ENCODE results near the gene AMER2.
"Not testable (repeated sequence)": the region's sequence is repeated elsewhere in the genome, so short reads cannot be mapped to it uniquely, and the experiment has no call there.

The AMER2 gene

DNA sequence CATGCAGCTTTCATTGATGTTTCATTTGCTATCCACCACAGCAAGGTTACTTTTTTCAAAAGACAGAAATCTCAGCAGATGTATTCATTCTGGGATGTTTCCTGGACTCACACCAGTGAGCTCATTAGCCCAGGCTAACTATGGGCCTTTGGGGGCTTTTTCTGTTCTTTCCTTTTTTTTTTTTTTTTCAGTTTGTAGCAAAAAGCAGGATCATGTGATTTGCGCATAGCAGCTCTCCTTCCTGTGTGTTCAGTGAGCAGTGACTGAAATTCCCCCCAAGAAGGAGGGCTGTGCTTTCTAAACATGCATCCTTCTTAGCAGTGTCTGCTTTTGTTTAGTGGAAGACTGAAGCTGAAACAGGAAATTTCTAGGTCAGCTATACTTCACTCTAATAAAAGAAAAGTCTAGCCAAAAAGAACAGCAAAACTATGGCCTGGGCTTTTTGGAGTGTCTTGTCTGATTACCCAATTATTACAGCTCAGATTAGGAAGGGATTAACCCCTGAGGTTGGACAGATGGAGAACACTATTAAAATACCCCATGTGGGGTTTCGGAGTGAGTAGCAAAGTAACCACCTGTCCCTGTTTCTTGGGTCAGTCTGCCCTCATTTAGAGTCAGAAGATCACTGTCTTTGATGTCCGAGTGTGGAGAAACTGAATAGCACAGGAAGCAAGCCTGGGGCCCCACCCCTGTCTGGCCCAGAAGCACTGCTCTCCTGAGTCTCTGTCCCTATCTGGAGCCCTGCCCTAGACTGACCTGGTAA, 8.9 kb upstream of the AMER2 start:
- no peak for DNase-seq

DNA sequence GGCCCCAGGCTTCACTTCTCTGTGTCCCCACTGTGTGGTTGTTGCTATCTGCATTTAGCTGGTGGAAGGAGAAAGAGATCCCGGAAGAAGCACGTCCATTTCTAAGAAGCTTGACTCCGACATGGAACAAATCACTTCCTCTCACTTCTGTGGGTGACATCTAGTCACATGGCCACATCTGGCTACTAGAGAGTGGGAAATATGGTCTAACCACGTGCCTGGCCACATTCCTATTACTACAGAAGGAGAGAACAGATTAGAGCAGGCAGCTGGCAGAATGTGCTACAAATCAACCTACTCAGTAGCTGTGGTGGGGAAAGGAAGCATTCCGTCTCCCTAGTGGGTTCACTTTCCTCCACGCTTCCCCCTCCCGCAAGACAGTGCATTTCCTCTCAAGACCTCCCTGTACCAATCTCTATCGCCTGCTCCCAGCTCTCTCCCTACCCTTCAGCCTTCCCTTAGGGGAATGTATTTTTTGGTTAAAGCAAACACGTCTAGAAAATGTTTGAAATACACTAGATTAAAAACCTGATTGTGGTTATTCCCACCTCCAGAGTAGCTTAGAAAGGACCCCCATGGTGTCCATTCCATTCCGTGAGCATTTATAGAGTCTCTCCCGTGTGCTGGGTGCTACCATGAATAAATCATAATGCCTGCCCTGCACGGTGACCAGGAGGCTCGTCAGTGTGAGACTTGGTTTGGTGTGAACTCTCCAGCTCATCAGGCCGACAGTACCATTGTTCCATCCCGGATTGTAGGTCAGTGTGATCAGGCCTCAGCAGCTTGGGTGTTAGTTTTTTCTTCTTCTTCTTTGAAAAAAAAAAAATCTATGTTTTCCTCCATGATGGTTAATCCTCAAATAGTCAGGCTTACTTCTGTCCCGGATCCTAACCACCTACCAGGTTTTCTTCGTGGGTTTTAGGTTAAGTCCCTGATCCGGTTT, 8.0 kb upstream of the AMER2 start:
- no peak for DNase-seq

DNA sequence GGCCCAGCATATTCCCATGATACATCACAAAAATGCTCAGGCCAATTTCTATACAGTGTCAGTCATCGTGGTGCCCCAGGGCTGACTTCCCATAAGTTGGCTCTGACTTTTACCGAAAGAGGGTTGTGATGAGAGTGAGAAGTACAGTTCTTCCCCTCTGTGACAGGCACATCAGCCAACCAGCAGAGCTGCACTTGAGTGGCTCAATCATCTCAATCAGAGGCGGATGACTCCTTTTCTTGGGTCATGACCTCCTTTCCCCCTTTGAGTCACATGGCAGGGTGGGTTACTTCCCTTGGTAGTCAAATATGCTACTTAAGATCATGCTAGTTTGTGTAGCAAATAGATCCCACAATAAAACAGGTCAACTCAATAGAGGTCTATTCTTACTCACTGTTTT, 6.9 kb upstream of the AMER2 start:
- no peak for DNase-seq

DNA sequence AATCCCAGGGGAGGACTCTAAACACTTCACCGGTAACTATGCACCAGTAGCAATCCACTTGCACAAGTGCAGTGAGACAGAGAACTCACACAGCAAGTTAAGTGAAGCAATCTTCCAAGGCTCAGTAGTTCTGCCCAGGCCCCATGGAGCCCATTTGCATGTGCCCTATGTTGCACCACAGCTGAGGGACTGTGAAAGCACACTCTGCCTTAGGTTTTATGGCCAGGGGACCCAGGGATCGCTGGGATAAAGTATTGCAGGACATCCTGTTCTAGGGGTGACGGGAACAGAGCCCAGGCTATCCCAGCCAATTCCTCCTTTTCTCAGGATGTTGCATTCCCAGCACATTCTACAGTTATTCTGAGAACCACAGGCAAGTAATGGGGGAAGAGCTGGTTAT, 6.0 kb upstream of the AMER2 start:
- DNase-seq: no peak

DNA sequence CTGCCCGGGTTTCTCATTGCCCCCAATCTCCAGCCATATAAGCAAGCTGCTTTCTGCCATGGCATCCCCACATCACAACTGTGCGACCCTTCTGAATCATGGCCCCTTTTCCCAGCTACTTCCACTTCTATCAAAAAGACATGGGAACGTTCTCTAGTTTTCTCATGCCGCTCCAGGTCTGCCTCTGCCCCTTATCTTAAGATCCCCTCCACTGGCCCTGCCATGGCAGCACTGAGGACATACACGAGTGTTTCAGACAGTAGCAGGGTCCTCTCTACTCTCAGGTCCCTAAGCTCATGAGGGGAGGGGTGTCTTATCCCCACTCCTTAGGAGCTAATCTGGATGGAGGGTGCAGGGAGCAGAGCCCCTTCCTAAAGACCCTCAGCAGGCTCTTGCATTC, 5.5 kb upstream of the AMER2 start:
- no peak for DNase-seq

DNA sequence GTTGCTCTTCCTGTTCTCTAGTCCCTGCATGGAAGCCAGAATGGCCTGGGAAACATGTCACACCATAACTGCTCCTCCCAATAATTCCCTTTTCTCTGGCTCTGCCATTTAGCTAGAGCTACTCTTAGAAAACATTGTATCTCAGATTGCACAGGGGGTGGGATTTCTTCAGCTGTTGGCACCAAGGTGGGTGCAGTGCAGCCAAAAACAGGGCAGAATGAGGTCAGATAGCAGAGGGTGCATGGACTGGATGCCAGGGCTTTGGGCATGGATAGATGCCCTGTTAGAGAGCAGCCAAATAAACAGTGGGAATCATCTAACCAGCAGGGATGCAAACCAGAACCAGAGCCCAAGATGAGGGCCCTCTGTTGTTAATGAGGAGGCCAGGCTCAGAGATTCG, 4.9 kb upstream of the AMER2 start:
- DNase-seq: no peak

DNA sequence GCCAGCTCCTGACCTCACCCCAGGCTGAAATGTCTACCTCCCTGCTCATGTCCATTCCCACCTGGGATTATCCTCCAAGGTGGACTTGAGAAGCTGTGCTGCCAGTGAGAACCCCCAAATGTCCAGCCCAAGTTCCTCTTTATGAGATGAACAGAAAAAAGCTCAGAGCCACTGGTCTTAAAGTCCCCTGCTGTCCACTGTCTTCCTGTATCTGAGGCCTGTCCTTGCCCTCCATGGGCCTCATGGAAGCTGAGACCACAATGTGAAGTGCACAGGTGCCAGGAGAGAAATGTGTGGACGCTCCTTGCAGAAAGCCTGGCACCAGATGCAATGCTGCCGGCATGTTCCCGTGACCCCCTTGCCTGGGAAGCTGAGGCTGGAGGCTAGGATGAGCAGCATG, 3.3 kb upstream of the AMER2 start:
- DNase-seq: no peak

DNA sequence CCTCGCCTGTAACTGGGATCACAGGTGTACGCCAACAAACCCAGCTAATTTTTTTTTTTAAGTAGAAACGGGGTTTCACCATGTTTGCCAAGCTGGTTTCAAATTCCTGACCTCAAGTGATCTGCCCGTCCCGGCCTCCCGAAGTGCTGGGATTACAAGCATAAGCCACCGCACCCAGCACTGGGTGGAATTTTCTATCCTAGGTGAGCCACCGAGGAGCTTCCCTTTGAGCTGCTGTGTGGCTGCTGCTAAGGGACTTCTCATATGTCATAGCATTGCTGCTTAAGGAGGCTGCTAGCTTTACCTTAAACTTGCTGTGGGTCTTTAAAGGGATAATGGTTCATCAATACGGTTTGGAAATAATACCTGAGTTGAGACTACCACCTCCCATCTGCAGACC, 2.9 kb upstream of the AMER2 start:
- DNase-seq: no peak

DNA sequence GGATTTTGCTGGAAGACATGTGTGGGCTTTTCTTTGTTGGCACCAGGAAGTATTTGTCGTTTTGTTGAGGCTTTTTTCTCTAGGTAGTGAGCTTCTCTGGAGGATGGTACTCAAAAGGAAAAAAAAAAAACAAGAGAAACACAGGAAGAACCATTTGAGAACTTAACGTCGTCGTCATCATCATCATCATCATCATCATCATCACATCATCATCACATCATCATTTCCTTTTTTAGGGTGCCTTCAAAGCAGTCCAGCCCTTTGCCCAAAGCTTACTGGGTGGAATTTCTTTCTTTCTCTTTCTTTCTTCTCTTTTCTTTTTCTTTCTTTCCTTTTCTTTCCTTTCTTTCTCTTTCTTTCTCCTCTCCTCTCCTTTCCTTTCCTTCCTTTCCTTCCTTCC, 2.2 kb upstream of the AMER2 start:
- DNase-seq: no peak

DNA sequence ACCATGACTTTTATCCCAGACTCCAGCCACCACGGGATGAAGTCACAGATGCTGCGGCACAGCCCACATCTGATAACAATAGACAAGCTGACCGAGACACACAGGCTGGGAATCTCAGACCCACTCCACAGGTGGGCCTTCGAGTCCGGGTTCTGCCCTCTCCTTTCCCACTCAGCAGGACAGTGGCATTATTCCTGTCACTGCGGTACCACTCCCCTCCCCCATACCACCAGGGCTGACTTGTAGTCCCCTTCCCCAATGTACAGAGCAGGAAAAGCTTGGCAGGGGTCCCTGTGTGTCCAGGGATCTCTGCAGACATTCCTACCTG, 179 bp upstream of the AMER2 start:
- DNase-seq: no peak

DNA sequence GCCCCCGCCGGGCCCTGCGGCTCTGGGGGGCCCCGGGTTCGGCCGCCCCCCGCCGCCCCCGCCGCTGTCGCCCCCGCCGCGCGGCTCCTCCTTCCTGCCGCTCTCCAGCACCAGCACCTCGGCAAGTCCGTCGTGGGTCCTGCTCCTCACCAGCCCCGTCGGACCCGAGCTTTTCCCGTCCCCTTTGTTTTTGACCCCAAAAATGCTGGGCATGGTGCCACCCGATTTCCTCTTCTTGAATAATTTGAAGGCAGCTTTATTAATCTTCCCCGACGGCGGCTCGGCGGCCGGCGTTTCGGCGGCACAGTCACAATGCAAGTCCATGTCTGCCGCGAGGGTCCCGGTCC, 945 bp downstream of the AMER2 start:
- no peak for DNase-seq

DNA sequence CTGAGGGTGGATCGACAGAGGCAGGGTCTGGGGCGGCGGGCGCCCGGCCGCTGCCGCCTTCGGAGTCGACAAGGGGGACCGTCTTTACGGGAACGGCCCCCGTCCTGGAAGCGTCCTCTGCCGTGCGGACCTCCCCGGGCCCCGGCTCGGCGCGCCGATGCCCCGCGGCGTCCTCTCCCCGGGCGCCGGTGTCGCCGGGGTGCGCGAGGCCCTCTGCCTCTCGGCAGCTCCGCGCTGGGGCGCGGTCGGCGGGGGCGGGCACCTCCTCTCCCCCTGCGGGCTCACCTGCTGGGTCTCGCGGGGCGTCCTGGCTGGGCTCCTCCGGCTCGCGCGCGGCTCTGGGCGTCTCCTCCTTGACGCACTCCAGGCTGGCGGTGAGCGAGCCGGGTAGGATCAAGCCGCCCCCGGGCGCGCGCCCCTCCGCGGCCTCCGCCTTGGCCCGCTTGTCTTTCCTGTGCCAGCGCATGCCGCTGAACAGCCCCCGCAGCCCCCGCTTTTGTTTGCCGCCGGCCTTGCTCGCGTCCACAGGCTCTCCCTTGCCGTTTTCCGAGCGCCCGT, 1.5 kb downstream of the AMER2 start:
- DNase-seq: no peak

DNA sequence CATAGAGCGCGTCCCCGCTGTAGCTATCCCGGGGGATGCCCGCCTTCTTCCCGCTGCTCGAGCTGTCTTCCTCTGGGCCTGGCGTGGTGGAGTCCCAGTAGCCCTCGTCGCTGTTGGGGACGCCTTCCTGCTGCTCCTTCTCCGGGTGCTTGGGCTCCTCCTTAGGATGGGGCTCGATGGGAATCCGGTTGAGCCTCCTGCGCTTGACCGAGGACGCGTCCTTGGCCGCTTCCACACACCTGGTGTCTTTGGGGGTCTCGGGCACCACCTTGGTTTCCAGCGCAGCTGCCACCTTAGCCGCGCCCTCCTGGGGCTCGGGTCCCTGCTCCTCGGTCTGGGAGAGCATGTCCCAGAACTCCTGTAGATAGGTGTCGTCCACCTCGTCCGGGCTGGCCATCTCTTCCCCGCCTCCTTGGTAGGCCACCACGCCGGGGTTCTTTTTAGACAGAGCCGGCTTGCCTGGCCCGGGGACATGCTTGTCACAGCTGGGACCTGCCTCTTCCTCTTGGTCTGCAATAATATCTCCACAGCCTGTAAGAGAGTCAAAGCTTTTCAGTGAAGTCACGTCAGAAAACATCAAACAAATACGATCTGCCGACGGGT, 2.0 kb downstream of the AMER2 start:
- no peak for DNase-seq

DNA sequence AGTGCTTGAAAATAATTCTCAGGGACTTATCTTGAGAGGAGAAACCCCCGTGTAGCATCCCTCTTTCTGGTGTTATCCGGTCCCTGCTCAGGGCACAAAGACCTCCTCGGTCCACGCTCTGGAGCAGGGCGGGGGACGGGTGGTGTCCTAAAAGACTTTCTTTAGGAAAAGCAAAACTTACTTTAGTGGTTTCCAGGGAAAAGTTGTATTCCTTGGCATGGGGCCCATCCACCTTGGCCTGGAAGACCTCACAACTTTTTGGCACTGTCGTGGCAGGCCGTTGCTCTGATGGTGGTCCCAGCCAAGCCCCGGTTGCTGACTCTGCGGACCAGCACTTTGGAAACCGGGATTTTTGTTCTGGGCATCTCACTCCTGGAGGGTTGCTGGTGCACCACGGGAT, 2.7 kb downstream of the AMER2 start:
- DNase-seq: no peak

DNA sequence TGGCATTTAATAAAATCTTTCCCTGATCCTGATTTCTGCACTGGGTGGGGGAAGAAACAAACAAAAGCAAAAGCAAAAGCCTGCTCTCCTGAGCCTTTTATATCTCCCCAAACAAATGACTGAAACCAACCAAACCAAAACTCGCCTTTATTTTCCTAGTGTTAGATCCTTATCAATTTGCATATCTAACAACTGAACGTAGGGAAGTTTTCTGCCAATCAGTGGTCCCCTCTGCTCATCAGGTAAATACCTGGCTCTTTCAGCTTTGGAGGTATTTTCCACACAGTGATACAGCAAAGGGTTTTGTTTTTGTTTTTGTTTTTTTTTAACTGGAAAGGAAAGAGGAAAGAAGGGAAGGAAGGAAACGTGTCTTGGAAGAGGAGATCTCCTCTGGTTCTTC, 3.3 kb downstream of the AMER2 start:
- DNase-seq: no peak

DNA sequence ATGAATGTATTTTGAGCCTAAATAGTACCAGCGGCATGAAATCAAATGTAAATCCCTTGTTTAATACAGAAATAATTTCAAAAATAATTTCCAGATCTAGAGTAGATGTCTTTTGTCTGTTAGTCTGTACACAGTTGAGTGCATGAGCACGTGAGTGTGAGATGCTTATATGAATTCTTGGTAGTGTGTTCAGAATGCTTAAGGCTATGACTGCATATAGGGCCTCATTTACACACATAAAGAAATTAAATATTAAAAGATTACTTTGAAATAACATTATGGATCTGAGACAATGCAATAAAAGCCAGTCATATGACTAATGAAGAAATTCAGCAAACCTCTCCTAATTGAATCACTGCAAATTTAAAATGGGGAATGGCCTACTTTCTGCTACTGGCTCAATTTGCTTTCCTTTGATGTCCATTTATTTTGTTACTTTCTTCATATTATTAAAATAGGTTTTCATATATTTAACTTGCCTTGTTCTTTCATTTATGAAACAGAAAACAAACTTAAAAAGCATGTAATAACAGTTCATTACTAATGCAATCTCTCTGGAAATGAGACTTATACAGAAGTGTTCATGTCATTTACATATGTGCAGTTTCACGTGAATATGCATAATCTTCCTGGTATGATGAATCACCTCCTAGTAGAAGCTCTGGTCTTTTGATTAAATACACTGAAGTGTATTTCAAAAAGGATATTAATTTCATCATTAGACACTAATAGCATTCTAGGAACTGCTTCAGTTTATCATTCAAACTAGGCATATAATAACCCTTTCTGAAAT, 4.5 kb downstream of the AMER2 start:
- no peak for DNase-seq

DNA sequence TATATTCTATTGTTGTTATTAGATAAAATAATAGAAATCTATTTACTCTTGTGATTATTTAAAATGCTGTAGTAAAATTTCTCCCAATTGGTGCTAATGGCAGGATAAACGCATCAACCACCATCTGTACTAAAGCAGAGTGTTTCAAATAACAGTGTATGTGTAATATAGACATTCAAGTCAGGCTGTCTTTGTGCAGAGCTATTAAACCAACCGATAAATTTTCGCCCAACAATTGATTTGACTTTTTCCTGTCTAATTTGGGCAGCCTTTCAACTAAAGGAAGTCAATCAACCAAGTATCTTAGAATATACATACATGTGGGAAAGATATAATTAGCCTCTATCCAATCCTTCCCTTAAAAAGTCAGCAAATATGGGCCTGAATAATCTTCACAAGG, 5.8 kb downstream of the AMER2 start:
- DNase-seq: no peak

DNA sequence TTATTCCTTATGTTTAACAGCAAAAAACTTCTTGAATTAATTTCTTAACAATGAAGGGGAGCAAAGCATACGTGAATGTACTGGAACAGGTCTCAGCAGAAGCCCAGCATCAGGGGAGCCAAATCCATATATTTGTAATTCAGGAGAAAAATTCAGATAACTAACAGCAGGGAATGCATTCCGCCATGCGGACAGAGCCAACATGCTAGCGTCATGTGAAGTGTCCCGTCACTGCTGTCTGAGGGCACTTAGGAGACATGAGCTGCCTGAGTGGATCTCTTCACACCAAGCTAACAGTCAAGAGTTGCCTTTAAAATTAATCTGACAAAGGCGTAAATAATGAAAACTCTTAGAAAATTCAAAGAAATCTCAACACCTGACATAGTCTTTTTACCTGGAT, 6.4 kb downstream of the AMER2 start:
- no peak for DNase-seq

DNA sequence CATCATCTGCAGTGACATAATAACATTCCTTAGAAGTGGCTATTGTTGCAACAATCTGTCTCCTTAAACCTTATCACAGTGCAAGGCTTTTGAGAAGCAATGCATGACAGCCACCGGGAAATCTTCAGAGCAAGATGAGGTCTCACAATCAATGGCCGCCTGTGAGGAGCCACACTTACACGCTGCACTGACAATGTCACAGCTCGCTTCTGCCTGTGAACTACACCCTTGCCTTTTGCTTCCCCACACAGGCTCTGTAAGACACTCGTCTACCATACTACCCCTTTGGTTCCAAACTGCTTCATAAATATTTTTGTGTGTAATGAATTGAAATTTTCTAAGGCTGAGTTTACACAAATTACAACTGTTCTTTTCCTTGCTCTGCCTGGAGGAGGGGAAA, 6.9 kb downstream of the AMER2 start:
- not testable (repeated sequence) for DNase-seq

DNA sequence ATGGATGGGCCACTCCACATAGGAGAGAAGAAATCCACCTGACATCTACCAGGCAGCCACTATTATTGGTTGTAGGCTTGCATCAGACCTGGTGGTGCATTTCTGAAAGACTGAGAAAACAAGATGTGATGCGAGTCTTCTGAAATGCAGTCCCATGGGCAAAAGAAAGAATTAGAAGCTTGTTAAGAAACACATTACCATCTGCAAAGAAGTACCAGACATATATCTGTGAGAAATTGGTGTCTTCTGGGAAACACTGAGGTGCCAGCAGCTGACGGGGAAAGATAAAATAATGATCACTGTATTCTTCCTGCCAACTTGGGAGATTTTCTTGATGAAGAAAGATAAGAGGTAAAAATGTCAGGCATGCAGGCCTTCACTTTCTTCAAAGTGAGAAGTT, 14.4 kb downstream of the AMER2 start:
- no peak for DNase-seq

DNA sequence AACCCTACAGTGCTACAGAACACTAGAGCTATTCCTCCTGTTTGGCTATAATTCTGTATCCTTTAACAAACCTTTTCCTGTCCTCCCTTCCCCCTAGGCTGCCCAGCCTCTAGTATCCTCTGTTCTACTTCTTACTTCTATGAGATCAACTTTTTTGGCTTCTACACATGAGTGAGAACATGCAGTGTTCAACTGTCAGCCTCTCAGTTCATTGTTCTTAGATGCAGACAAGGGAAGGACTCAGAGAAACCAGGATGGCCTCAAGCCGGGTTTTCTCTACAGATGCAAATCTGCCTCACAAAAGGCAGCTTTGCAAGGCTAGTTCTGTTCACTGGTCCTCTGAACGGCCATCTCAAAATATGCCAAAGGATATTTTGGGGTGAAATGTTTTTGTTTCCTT, 18.4 kb downstream of the AMER2 start:
- DNase-seq: no peak

DNA sequence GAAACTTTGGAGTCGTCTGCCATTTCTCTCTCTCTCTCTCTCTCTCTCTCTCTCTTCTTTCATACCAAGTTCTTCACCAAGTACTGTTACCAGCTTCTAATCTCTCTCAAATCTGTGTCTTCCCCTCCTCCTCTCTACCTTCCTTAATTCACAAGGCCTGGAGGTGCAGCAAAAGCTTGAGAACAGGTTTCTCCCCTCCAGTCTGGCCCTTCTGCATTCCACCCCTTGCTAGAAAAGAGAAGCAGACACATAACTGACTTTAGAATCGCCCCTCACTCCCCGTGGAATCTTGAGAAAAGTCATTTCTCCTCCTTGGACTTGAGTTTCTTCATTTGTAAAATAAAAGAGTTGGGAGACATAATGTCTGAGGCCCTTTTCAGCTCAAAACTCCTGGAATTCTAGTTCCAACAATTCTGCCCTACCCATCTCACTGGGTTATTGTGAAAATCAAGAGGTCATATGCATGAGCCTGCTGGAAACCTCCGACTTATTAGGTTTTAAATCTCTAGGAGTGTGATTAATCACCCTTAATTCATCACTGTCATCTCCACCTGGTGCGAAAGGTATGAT, 20.4 kb downstream of the AMER2 start:
- no peak for DNase-seq

DNA sequence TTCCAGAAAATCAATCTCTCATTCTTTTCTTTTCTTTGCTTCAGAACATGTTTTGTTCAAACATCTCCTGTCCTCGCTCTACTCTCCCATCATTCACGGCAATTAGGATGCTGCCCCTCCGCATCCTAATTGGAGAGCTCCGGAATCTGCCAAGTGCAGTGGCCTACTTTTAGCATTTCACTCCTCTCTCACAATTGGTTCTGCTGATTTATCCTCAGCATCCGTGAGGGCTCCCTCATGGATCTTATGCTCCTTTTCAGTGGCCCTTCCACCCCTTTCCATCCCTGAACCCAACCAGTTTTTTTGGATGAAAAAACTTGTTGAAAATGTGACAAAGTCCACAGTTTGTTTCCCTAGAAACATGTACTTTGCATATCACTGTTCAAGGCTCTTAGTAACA, 22.4 kb downstream of the AMER2 start:
- DNase-seq: no peak
